ENCODE results near the gene CDHR1.

DNA sequence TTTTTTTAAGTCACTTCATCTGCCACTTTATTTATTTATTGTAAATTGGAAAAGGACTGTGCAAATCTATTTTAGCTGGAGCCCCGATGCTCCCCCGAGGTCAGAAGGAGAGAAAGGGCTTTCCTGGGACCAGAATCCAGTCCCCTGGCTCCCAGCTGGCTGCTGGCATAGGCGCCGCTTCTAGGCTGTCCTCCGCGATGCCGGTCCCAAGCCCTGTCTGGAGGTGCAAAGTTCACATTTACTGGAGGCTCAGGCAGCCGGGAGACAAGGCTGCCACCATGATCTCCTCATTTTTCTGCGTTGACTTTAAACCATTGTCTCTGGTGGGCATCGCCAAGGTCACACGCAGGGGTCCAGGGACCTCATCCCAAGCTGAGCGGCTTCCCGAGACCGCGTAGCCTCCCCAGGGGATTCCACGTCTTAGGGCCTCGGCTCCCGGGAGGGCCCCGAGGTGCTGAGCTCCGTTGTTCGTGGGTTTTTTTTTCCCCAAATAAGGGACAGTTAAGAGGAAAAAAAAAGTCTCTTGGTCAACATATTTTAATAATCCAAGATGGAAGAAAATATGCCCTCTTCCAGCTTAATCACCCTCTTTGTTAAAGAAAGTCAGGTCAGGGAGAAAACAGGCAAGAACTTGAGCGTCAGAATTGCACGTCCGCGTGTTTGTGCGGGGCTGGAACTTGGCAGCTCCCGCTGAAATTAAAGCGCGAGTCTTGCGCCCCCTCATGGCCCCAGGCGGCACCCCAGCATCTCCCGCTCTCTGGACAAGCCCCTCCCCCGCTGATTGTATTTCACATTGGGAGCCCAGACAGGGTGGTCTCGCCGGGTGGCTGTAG, 62.4 kb downstream of the CDHR1 start:
- no peak for TF ChIP-seq TAF1 (IDR thresholded peaks at IDR 0.05; ENCODE audit: low read depth, low read length)
- TF ChIP-seq POLR2A (IDR thresholded peaks at IDR 0.05; ENCODE audit: low read depth, low read length) = no peak
- no peak for TF ChIP-seq SPI1 (IDR thresholded peaks at IDR 0.05; ENCODE audit: low read depth, low read length)

All from GM12891 (cell line).